Measurements from ENCODE around the gene NUDCD3. TPM values are rescaled to one million over a fixed set of nuclear protein-coding genes. Genes with fewer than 3 reads are reported as not detected.

Gene NUDCD3
- total RNA-seq, 1 donor, result 54.3 TPM

DNA sequence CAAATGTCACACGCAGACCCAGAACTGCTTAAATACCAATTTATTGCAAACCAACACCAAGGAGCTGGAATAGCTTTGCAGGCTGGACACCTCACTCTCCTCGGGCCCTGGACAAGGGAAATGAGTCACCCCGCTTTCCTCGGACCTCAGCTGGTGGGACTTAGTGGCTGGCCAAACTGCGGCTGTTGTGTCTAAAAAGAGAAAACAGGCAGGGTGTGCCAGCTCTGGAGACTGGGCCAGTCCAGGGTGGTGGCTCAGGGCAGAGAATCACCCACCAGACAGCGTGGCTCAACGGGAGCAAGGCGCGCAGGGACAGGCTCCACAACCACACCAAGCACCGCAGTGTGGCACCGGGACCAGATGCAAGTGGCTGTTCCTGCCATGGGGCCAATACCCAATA, 106.9 kb downstream of the NUDCD3 start:
- Histone ChIP-seq H3K4me1 (ENCODE audit: insufficient read depth, low read length) (peaks cover 57% of the 10 kb centered on the region), H3K36me3 (ENCODE audit: insufficient read depth, low read length) (peaks cover 14% of the 10 kb centered on the region), H3K9me3 (ENCODE audit: low read depth, low read length) (no peaks in the 10 kb centered on the region), H3K4me2 (ENCODE audit: insufficient read depth, low read length) (peak overlapping the region; percentile 22), H3K27me3 (ENCODE audit: insufficient read depth, low read length) (no peaks in the 10 kb centered on the region), H4K20me1 (ENCODE audit: insufficient read depth, low read length) (peaks cover 3% of the 10 kb centered on the region), H2AFZ (ENCODE audit: low read length) (peak overlapping the region; percentile 8), H3K4me3 (ENCODE audit: insufficient read depth, low read length) (peak overlapping the region; percentile 5), H3K27ac (ENCODE audit: low read depth, low read length) (peak overlapping the region; percentile 64), H3K79me2 (ENCODE audit: insufficient read depth, low read length) (no peaks in the 10 kb centered on the region)
- TF ChIP-seq, protein P1, sequence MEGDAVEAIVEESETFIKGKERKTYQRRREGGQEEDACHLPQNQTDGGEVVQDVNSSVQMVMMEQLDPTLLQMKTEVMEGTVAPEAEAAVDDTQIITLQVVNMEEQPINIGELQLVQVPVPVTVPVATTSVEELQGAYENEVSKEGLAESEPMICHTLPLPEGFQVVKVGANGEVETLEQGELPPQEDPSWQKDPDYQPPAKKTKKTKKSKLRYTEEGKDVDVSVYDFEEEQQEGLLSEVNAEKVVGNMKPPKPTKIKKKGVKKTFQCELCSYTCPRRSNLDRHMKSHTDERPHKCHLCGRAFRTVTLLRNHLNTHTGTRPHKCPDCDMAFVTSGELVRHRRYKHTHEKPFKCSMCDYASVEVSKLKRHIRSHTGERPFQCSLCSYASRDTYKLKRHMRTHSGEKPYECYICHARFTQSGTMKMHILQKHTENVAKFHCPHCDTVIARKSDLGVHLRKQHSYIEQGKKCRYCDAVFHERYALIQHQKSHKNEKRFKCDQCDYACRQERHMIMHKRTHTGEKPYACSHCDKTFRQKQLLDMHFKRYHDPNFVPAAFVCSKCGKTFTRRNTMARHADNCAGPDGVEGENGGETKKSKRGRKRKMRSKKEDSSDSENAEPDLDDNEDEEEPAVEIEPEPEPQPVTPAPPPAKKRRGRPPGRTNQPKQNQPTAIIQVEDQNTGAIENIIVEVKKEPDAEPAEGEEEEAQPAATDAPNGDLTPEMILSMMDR (IDR thresholded peaks at IDR 0.05; ENCODE audit: extremely low read depth, low read depth, low read length), result no peak
- DNase-seq (ENCODE audit: insufficient read length, low spot score, missing footprints), result peak; percentile 97

DNA sequence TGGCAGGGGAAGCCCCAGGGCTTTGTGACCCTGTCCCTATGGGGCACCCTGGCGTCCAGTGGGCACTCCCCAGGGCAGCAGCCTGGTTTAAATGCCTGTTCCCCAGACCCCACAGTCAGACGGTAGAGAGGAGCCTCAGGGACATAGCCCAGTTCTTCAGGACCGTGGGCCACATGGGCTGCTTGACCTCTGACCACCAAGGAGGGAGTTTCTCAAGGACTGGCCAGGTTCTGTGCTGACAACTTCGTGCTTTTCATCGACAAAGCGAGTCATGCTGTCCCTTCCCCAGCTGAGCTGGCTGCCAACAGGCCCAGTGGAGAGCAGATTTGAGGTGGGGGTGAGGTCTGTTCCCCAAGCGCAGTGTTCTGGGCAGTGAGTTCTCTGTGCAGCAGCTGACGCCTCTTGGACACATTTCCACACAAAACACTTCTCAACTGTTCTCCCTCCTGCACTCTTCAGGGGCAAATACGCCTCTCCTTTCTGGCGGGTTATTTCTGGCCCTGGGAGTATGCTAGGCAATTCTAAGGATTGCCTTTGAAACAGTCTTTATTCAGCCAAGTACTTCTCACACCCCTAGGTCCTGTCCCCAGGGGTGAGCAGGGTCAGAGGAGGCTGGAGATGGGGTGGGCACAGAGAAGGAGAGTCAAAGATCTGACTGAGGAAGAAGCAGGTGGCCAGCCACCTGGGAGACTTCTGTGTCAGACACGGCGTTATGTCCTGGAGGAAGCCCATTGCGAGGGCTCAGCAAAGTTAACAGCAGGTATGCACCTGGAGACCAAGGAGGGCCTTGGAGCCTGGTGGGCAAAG, 107.8 kb downstream of the NUDCD3 start:
- Histone ChIP-seq H2AFZ (ENCODE audit: low read length) (no peak overlapping the region), H3K9me3 (ENCODE audit: low read depth, low read length) (no peaks in the 10 kb centered on the region), H3K4me2 (ENCODE audit: insufficient read depth, low read length) (peak overlapping the region; percentile 22), H3K36me3 (ENCODE audit: insufficient read depth, low read length) (peaks cover 13% of the 10 kb centered on the region), H3K4me3 (ENCODE audit: insufficient read depth, low read length) (no peak overlapping the region), H3K27me3 (ENCODE audit: insufficient read depth, low read length) (no peaks in the 10 kb centered on the region), H3K79me2 (ENCODE audit: insufficient read depth, low read length) (no peaks in the 10 kb centered on the region), H4K20me1 (ENCODE audit: insufficient read depth, low read length) (peaks cover 3% of the 10 kb centered on the region), H3K4me1 (ENCODE audit: insufficient read depth, low read length) (peaks cover 62% of the 10 kb centered on the region), H3K27ac (ENCODE audit: low read depth, low read length) (peak overlapping the region; percentile 64)
- no peak for DNase-seq (ENCODE audit: insufficient read length, low spot score, missing footprints)
- TF ChIP-seq, protein P1 (IDR thresholded peaks at IDR 0.05; ENCODE audit: extremely low read depth, low read depth, low read length), result no peak

DNA sequence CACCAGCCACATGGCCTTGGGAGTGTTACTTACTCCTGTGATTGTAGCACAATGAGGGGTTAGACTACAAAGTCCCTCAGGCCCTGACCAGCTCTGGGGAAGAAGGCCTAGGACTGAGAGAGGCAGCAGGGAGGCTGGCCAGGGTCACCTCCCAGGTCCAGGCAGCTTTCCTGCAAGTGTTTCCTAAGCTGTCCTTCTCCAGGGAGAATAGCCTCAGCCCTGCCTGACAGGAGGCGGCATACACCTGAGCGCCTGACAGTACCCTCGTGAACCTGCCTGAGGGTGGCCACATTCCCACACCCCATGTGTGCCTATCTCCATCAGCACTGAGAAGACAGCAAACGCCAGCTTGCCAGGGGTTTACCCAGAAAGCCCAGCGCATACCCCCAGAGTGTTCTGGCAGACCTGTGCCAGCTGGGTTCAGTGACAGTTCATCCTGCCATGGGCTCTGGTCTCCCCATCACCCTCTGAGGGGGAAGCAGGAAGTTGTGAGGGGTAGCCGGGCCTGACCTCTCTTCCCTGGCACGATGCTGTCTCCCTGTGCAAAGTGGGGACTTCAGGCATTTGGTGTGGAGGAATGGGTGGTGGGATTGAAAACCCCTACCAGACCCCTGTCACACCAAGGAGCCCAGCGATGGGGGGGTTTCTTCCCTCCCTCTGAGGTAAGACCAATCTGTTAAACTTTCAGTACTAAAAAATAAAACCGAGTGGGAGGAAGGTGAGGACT, 108.8 kb downstream of the NUDCD3 start:
- DNase-seq (ENCODE audit: insufficient read length, low spot score, missing footprints), result no peak
- Histone ChIP-seq H3K4me3 (ENCODE audit: insufficient read depth, low read length) (no peak overlapping the region), H3K4me2 (ENCODE audit: insufficient read depth, low read length) (no peak overlapping the region), H3K27me3 (ENCODE audit: insufficient read depth, low read length) (no peaks in the 10 kb centered on the region), H3K9me3 (ENCODE audit: low read depth, low read length) (no peaks in the 10 kb centered on the region), H3K27ac (ENCODE audit: low read depth, low read length) (no peak overlapping the region), H3K4me1 (ENCODE audit: insufficient read depth, low read length) (peaks cover 59% of the 10 kb centered on the region), H3K79me2 (ENCODE audit: insufficient read depth, low read length) (no peaks in the 10 kb centered on the region), H2AFZ (ENCODE audit: low read length) (no peak overlapping the region), H3K36me3 (ENCODE audit: insufficient read depth, low read length) (peaks cover 7% of the 10 kb centered on the region), H4K20me1 (ENCODE audit: insufficient read depth, low read length) (peaks cover 3% of the 10 kb centered on the region)
- TF ChIP-seq, protein P1 (IDR thresholded peaks at IDR 0.05; ENCODE audit: extremely low read depth, low read depth, low read length), result no peak
